Measurements from ENCODE around the gene RABGAP1L. TPM values are rescaled to one million over a fixed set of nuclear protein-coding genes. Genes with fewer than 3 reads are reported as not detected.

The RABGAP1L gene
- polyA plus RNA-seq, 1 donor (not counting 4 experiments of a cell fraction or from before 2014, with no cell fraction given): 24.2 TPM

- Histone ChIP-seq H3K27me3 (ENCODE audit: control insufficient read depth, extremely low read depth, insufficient read depth, low read length) (no peaks in the 10 kb centered on the region), H4K20me1 (ENCODE audit: control insufficient read depth, extremely low read depth, insufficient read depth, low read length) (no peaks in the 10 kb centered on the region), H3K4me2 (ENCODE audit: control insufficient read depth, extremely low read depth, insufficient read depth, low read depth, low read length) (no peak overlapping the region), H3K27ac (ENCODE audit: control insufficient read depth, insufficient read depth, low read length) (no peak overlapping the region), H3K9me3 (ENCODE audit: control insufficient read depth, low read depth, low read length) (no peaks in the 10 kb centered on the region), H3K4me3 (ENCODE audit: control insufficient read depth in 2 of 3, extremely low read depth in 1 of 3, insufficient read depth in 2 of 3, low read depth in 1 of 3, low read length in 3 of 3) (no peak overlapping the region), H3K36me3 (ENCODE audit: control insufficient read depth in 2 of 2, extremely low read depth in 1 of 2, insufficient read depth in 2 of 2, low read length in 2 of 2) (no peaks in the 10 kb centered on the region), H3K9me1 (ENCODE audit: control insufficient read depth, extremely low read depth, insufficient read depth, low read length) (no peaks in the 10 kb centered on the region), H2AFZ (ENCODE audit: control insufficient read depth, low read length) (no peak overlapping the region), H3K4me1 (ENCODE audit: control insufficient read depth, extremely low read depth, insufficient read depth, low read length) (no peaks in the 10 kb centered on the region), H3K9ac (ENCODE audit: control insufficient read depth, extremely low read depth, insufficient read depth, low read length) (no peak overlapping the region), H3K79me2 (ENCODE audit: control insufficient read depth, insufficient read depth, low read length) (no peaks in the 10 kb centered on the region)
- FAIRE-seq: no peak
- TF ChIP-seq EZH2 (IDR thresholded peaks at IDR 0.05; ENCODE audit: low read length): no peak
- no peak for TF ChIP-seq CTCF (optimal IDR thresholded peaks at IDR 0.05 in 1 of 3, IDR thresholded peaks at IDR 0.05 in 1 of 3, conservative IDR thresholded peaks at IDR 0.05 in 1 of 3; ENCODE audit: extremely low read depth in 1 of 3, insufficient read depth in 2 of 3, low read length in 3 of 3)
- no peak for DNase-seq (ENCODE audit: low read depth, low spot score)
- dilution Hi-C loops (cut with MboI; ENCODE audit: extremely low pct_ligation_motif_present, low sequenced_read_pairs): no loop called here
Measured at GRCh38 chr1:174308604-174309003, 149.3 kb downstream of the RABGAP1L start.

- no peak overlapping the region for H2AFZ ChIP-seq (ENCODE audit: control insufficient read depth, low read length)
- no peaks in the 10 kb centered on the region for H3K4me1 ChIP-seq (ENCODE audit: control insufficient read depth, extremely low read depth, insufficient read depth, low read length)
- H3K9me3 ChIP-seq (ENCODE audit: control insufficient read depth, low read depth, low read length): no peaks in the 10 kb centered on the region
- H3K4me2 ChIP-seq (ENCODE audit: control insufficient read depth, extremely low read depth, insufficient read depth, low read depth, low read length): no peak overlapping the region
- DNase-seq (ENCODE audit: low read depth, low spot score): no peak
- no peak overlapping the region for H3K9ac ChIP-seq (ENCODE audit: control insufficient read depth, extremely low read depth, insufficient read depth, low read length)
- H3K79me2 ChIP-seq (ENCODE audit: control insufficient read depth, insufficient read depth, low read length): no peaks in the 10 kb centered on the region
- TF ChIP-seq EZH2 (IDR thresholded peaks at IDR 0.05; ENCODE audit: low read length): no peak
- TF ChIP-seq CTCF (optimal IDR thresholded peaks at IDR 0.05 in 1 of 3, IDR thresholded peaks at IDR 0.05 in 1 of 3, conservative IDR thresholded peaks at IDR 0.05 in 1 of 3; ENCODE audit: extremely low read depth in 1 of 3, insufficient read depth in 2 of 3, low read length in 3 of 3): no peak
- H3K36me3 ChIP-seq (ENCODE audit: control insufficient read depth in 2 of 2, extremely low read depth in 1 of 2, insufficient read depth in 2 of 2, low read length in 2 of 2): no peaks in the 10 kb centered on the region
- H3K9me1 ChIP-seq (ENCODE audit: control insufficient read depth, extremely low read depth, insufficient read depth, low read length): no peaks in the 10 kb centered on the region
- no peak overlapping the region for H3K27ac ChIP-seq (ENCODE audit: control insufficient read depth, insufficient read depth, low read length)
- FAIRE-seq: no peak
- no peak overlapping the region for H3K4me3 ChIP-seq (ENCODE audit: control insufficient read depth in 2 of 3, extremely low read depth in 1 of 3, insufficient read depth in 2 of 3, low read depth in 1 of 3, low read length in 3 of 3)
- no peaks in the 10 kb centered on the region for H3K27me3 ChIP-seq (ENCODE audit: control insufficient read depth, extremely low read depth, insufficient read depth, low read length)
- no peaks in the 10 kb centered on the region for H4K20me1 ChIP-seq (ENCODE audit: control insufficient read depth, extremely low read depth, insufficient read depth, low read length)
- dilution Hi-C loops (cut with MboI; ENCODE audit: extremely low pct_ligation_motif_present, low sequenced_read_pairs): no loop called here
Measured at GRCh38 chr1:174309490-174309889, 150.2 kb downstream of the RABGAP1L start.

Measured in keratinocyte (primary cell).